GM10248 (cell line): ENCODE measurements around the gene FANCE.

ENCODE experiments used
- CTCF ChIA-PET: fragments of 300-600 bp; sonication (Branson Sonifier 250); formaldehyde crosslinking; extraction: SDS; loops from one replicate; lab custom pipeline; 2021; ENCODE audit warnings: antibody characterized with exemption; lab: Yijun Ruan, JAX
- POLR2A ChIA-PET: fragments of 350-650 bp; sonication (Branson Sonifier 250); formaldehyde crosslinking; extraction: SDS; loops from one replicate; lab custom pipeline; 2020; ENCODE audit warnings: antibody characterized with exemption; lab: Yijun Ruan, JAX
- DNase-seq: peaks from one replicate; pipeline ENCODE4 v3.0.0; 2012; ENCODE audit errors: extremely low spot score
- CTCF ChIP-seq: IDR thresholded peaks from 2 replicates; pipeline ENCODE4 v1.5.1; 2012; ENCODE audit warnings: mild to moderate bottlenecking, low read depth; ENCODE audit errors: extremely low read depth, missing control alignments, control extremely low read depth

Gene FANCE

GRCh38 chr6:35448191-35448590 lies 3.9 kb upstream of the FANCE start:
- CTCF ChIA-PET, result interaction anchor here (0.7 to 12.5 kb wide), 13 partner anchors 19 to 289 kb away, joined by 3 to 213 read pairs (median 6); partner anchors contain the start of genes ARMC12, DEF6, PPARD and RPL10A

GRCh38 chr6:35449287-35449881 lies 2.8 kb upstream of the FANCE start:
- peak; percentile 56 for TF ChIP-seq CTCF
- ChIA-PET CTCF (interaction anchor here (0.6 to 12.5 kb wide), 40 partner anchors 8 to 287 kb away, joined by 3 to 213 read pairs (median 4); partner anchors contain the start of genes ARMC12, DEF6, PPARD and RPL10A), POLR2A (no interaction called here)
- peak; percentile 86 for DNase-seq

More at GRCh38 chr6:35448191-35448590, 3.9 kb upstream of the FANCE start:
- POLR2A ChIA-PET, result no interaction called here
- DNase-seq, result no peak
- no peak for TF ChIP-seq CTCF

GRCh38 chr6:35451354-35452182 lies 570 bp upstream of the FANCE start:
- POLR2A ChIA-PET, result no interaction called here
- DNase-seq, result no peak
- TF ChIP-seq CTCF, result no peak
- CTCF ChIA-PET, result interaction anchor here (0.7 to 12.5 kb wide), 8 partner anchors 10 to 158 kb away, joined by 3 to 213 read pairs (median 7); partner anchors contain the start of genes DEF6 and PPARD

- ChIA-PET CTCF (interaction anchor here (0.9 to 12.5 kb wide), 4 partner anchors 12 to 284 kb away, joined by 3 to 213 read pairs (median 50); partner anchors contain the start of genes DEF6 and PPARD), POLR2A (no interaction called here)
- TF ChIP-seq CTCF, result no peak
- DNase-seq, result no peak
Observed at GRCh38 chr6:35453236-35453635, 1.1 kb downstream of the FANCE start.

GRCh38 chr6:35454391-35455110 lies 2.4 kb downstream of the FANCE start:
- ChIA-PET CTCF (interaction anchor here (1.5 to 12.5 kb wide), 3 partner anchors 14 to 157 kb away, joined by 10 to 213 read pairs (median 98); partner anchors contain the start of genes DEF6, PPARD and RPL10A), POLR2A (interaction anchor here (0.6 kb wide), 1 partner anchor 14 kb away, joined by 3 read pairs; the partner anchor contains the start of gene RPL10A)
- no peak for TF ChIP-seq CTCF
- no peak for DNase-seq
